ENCODE data around the gene RTKN2. TPM values are rescaled to one million over a fixed set of nuclear protein-coding genes. Genes with fewer than 3 reads are reported as not detected.
"Not testable (repeated sequence)": the region's sequence is repeated elsewhere in the genome, so short reads cannot be mapped to it uniquely, and the experiment has no call there.

The RTKN2 gene
- total RNA-seq, 1 donor from 2014 or later = 6.7 TPM

DNA sequence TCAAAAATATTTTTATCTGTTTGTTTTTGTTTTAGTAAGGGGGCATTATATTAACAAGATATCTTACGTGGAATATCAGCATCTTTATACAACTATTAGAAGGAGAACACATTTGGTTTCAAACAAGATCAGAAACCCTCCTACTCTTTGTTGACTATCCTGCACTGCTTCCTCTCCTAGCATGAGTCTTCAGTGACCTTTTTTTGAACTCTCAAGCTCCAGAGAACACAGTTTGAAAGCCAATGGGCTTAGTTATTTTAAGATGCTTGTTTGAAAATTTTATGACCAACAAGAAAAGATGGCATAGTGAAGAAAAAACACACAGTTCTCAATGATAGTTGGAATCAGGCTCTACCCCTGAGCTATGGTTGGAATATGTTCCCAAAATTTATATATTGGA lies 37.2 kb upstream of the RTKN2 start:
- Histone ChIP-seq H3K36me3 (ENCODE audit: control insufficient read depth, insufficient read depth, low read length) (no peaks in the 10 kb centered on the region), H3K27me3 (ENCODE audit: control insufficient read depth, insufficient read depth, low read length) (no peaks in the 10 kb centered on the region), H3K4me3 (ENCODE audit: low read depth, low read length) (no peak overlapping the region)
- TF ChIP-seq, protein P1, sequence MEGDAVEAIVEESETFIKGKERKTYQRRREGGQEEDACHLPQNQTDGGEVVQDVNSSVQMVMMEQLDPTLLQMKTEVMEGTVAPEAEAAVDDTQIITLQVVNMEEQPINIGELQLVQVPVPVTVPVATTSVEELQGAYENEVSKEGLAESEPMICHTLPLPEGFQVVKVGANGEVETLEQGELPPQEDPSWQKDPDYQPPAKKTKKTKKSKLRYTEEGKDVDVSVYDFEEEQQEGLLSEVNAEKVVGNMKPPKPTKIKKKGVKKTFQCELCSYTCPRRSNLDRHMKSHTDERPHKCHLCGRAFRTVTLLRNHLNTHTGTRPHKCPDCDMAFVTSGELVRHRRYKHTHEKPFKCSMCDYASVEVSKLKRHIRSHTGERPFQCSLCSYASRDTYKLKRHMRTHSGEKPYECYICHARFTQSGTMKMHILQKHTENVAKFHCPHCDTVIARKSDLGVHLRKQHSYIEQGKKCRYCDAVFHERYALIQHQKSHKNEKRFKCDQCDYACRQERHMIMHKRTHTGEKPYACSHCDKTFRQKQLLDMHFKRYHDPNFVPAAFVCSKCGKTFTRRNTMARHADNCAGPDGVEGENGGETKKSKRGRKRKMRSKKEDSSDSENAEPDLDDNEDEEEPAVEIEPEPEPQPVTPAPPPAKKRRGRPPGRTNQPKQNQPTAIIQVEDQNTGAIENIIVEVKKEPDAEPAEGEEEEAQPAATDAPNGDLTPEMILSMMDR (IDR thresholded peaks at IDR 0.05; ENCODE audit: insufficient read depth, low read length, poor library complexity, severe bottlenecking) = no peak
- DNase-seq (ENCODE audit: low read depth) = no peak

DNA sequence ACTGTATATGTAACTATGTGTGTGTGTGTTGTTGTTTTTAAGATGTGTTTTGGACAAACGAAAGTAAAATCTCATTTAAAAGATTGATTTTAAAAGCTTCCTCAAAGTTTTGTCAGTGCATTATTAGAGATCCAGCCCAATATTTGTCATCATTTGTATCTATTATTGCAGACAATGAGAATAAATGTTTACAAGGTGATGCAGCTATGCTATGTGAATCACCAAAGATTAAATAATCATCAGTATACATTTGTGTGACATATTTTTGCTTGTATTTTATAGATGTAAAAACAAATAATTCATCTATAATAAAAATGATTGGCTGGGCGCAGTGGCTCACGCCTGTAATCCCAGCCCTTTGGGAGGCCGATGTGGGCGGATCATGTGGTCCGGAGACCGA lies 35.3 kb upstream of the RTKN2 start:
- TF ChIP-seq, protein P1 (IDR thresholded peaks at IDR 0.05; ENCODE audit: insufficient read depth, low read length, poor library complexity, severe bottlenecking) = no peak
- DNase-seq (ENCODE audit: low read depth) = no peak
- H3K27me3 ChIP-seq (ENCODE audit: control insufficient read depth, insufficient read depth, low read length) = no peaks in the 10 kb centered on the region
- H3K4me3 ChIP-seq (ENCODE audit: low read depth, low read length) = no peak overlapping the region
- no peaks in the 10 kb centered on the region for H3K36me3 ChIP-seq (ENCODE audit: control insufficient read depth, insufficient read depth, low read length)

DNA sequence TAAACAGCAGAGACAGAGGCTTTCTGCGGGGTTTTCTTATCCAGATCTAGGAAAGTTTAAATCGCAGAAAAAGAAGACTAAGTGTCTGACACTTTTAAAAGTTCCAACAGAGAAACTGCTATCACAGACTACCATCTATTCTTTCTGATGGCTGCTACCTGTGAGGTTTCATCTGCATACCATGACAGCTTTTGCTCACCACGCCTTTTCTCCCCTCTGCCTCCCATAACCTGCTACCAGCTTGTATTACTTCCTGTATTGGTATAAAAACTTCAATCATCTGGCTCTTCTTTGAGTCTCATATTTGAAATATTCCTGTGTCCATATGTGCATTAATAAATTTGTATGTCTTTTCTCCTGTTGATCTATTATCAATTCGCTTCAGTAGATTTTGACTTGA lies 34.1 kb upstream of the RTKN2 start:
- H3K27me3 ChIP-seq (ENCODE audit: control insufficient read depth, insufficient read depth, low read length) = no peaks in the 10 kb centered on the region
- DNase-seq (ENCODE audit: low read depth) = no peak
- TF ChIP-seq, protein P1 (IDR thresholded peaks at IDR 0.05; ENCODE audit: insufficient read depth, low read length, poor library complexity, severe bottlenecking) = no peak
- H3K4me3 ChIP-seq (ENCODE audit: low read depth, low read length) = no peak overlapping the region
- H3K36me3 ChIP-seq (ENCODE audit: control insufficient read depth, insufficient read depth, low read length) = no peaks in the 10 kb centered on the region

DNA sequence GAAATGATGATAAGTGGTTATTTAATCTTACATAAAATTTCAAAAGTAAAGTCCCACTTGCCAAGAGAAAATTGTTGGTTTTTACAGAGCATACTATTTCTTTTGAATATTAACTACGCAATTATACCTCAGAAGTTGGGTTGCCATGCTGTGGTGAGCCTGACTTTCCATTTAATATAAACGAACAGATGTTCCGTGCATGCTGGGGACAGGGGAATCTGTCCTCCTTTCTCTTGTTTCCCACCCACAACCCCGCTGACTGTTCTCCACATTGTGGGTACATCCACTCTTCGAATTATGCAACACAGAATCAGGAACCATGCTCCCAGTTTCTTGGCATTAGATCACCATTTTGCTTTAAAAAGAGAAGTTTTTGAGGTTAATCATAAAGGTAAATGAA lies 29.2 kb upstream of the RTKN2 start:
- no peaks in the 10 kb centered on the region for H3K36me3 ChIP-seq (ENCODE audit: control insufficient read depth, insufficient read depth, low read length)
- no peaks in the 10 kb centered on the region for H3K27me3 ChIP-seq (ENCODE audit: control insufficient read depth, insufficient read depth, low read length)
- DNase-seq (ENCODE audit: low read depth) = no peak
- H3K4me3 ChIP-seq (ENCODE audit: low read depth, low read length) = no peak overlapping the region
- TF ChIP-seq, protein P1 (IDR thresholded peaks at IDR 0.05; ENCODE audit: insufficient read depth, low read length, poor library complexity, severe bottlenecking) = no peak

DNA sequence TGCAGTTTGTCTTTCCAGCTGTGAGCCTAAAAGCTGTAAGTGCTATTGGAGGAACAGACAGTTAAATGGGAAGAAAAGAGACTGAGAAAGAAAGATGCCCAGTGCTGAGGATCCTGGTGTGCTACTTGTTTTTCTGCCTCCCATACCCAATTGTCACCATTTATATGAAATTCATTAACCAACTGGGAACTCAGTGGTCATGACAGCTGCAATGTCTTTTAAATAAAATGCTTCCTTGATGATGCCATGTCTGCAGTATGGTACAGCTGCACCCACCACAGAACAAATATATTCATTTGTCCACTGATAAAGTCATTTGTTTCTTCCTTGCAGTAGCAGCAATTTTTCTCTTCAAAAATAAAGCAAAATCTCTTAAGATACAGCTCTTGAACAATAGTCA lies 15.6 kb upstream of the RTKN2 start:
- no peak for DNase-seq (ENCODE audit: low read depth)
- TF ChIP-seq, protein P1 (IDR thresholded peaks at IDR 0.05; ENCODE audit: insufficient read depth, low read length, poor library complexity, severe bottlenecking) = no peak
- no peaks in the 10 kb centered on the region for H3K36me3 ChIP-seq (ENCODE audit: control insufficient read depth, insufficient read depth, low read length)
- no peak overlapping the region for H3K4me3 ChIP-seq (ENCODE audit: low read depth, low read length)
- no peaks in the 10 kb centered on the region for H3K27me3 ChIP-seq (ENCODE audit: control insufficient read depth, insufficient read depth, low read length)

DNA sequence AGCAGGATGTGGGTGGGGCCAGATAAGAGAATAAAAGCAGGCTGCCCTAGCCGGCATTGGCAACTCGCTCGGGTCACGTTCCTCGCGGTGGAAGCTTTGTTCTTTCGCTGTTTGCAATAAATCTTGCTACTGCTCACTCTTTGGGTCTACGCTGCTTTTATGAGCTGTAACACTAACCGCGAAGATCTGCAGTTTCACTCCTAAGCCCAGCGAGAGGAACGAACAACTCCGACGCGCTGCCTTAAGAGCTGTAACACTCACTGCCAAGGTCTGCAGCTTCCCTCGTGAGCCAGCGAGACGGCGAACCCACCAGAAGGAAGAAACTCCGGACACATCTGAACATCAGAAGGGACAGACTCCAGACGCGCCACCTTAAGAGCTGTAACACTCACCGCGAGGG lies 12.7 kb upstream of the RTKN2 start:
- H3K27me3 ChIP-seq (ENCODE audit: control insufficient read depth, insufficient read depth, low read length); DNase-seq (ENCODE audit: low read depth); H3K36me3 ChIP-seq (ENCODE audit: control insufficient read depth, insufficient read depth, low read length): not testable (repeated sequence)
- H3K4me3 ChIP-seq (ENCODE audit: low read depth, low read length) = peak overlapping the region; percentile 26

DNA sequence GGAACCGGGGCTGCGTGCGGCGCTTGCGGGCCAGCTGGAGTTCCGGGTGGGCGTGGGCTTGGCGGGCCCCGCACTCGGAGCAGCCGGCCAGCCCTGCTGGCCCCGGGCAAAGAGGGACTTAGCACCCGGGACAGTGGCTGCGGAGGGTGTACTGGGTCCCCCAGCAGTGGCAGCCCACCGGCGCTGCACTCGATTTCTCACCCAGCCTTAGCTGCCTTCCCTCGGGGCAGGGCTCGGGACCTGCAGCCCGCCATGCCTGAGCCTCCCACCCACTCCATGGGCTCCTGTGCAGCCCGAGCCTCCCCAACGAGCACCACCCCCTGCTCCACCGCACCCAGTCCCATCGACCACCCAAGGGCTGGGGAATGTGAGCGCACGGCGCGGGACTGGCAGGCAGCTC lies 11.7 kb upstream of the RTKN2 start:
- H3K36me3 ChIP-seq (ENCODE audit: control insufficient read depth, insufficient read depth, low read length); H3K27me3 ChIP-seq (ENCODE audit: control insufficient read depth, insufficient read depth, low read length); H3K4me3 ChIP-seq (ENCODE audit: low read depth, low read length): not testable (repeated sequence)

More for the DNA sequence above, 11.7 kb upstream of the RTKN2 start:
- DNase-seq (ENCODE audit: low read depth) = not testable (repeated sequence)
